ENCODE results near the gene MEGF11. TPM values are rescaled to one million over a fixed set of nuclear protein-coding genes. Genes with fewer than 3 reads are reported as not detected.

The MEGF11 gene
- total RNA-seq, 1 donor from 2014 or later: not detected

DNA sequence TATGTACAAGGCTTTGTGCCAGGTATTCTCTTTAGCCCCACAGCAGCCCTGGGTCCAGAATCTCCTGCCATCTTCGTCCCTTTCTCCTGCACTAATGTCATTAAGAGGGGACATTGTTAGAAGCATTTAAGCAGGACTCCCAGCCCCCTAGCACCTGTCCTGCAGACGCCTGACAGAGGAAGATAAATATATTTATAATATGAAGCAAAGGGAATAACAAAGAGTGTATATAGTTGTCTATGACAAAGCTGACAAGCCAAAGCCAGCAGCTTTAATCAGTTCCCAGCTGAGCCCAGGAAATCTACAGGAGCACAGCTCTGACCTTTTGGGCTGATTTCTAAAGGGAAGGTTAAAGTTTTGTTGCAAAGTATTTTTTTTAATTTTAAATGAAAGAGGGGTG, 96.0 kb downstream of the MEGF11 start:
- DNase-seq (ENCODE audit: low read depth): no peak
- Histone ChIP-seq H3K36me3 (ENCODE audit: control insufficient read depth, insufficient read depth, low read length) (no peaks in the 10 kb centered on the region), H3K4me3 (ENCODE audit: low read depth, low read length) (no peak overlapping the region), H3K27me3 (ENCODE audit: control insufficient read depth, insufficient read depth, low read length) (no peaks in the 10 kb centered on the region)
- no peak for TF ChIP-seq CTCF (IDR thresholded peaks at IDR 0.05; ENCODE audit: insufficient read depth, low read length, severe bottlenecking)
- FAIRE-seq: no peak

GRCh38 chr15:66156310-66156975, 97.1 kb downstream of the MEGF11 start:
- no peak for DNase-seq (ENCODE audit: low read depth)
- no peaks in the 10 kb centered on the region for H3K36me3 ChIP-seq (ENCODE audit: control insufficient read depth, insufficient read depth, low read length)
- H3K4me3 ChIP-seq (ENCODE audit: low read depth, low read length): no peak overlapping the region
- no peak for FAIRE-seq
- peaks cover under 1% of the 10 kb centered on the region for H3K27me3 ChIP-seq (ENCODE audit: control insufficient read depth, insufficient read depth, low read length)
- TF ChIP-seq CTCF (IDR thresholded peaks at IDR 0.05; ENCODE audit: insufficient read depth, low read length, severe bottlenecking): no peak

DNA sequence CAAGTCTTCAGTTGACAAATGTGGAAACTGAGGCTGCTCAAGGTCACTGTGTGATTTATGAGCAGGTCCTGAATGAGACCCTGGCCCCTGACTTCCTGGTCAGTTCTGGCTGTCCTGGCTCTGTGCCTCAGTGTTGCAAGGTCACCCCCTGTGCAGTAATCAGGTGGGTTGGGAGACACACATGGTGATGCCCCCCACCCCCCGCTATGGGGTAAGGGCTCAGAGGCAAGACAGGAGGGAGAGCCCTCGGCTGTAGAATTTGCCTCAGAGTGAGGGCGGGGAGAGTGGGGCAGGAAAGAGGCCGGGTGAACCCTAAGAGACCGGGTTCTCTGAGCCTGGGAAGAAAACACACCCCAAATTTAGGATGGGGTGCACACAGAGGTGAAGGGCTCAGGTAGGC, 98.5 kb downstream of the MEGF11 start:
- TF ChIP-seq CTCF (IDR thresholded peaks at IDR 0.05; ENCODE audit: insufficient read depth, low read length, severe bottlenecking): no peak
- no peak overlapping the region for H3K4me3 ChIP-seq (ENCODE audit: low read depth, low read length)
- FAIRE-seq: no peak
- H3K27me3 ChIP-seq (ENCODE audit: control insufficient read depth, insufficient read depth, low read length): peaks cover 3% of the 10 kb centered on the region
- DNase-seq (ENCODE audit: low read depth): no peak
- no peaks in the 10 kb centered on the region for H3K36me3 ChIP-seq (ENCODE audit: control insufficient read depth, insufficient read depth, low read length)

DNA sequence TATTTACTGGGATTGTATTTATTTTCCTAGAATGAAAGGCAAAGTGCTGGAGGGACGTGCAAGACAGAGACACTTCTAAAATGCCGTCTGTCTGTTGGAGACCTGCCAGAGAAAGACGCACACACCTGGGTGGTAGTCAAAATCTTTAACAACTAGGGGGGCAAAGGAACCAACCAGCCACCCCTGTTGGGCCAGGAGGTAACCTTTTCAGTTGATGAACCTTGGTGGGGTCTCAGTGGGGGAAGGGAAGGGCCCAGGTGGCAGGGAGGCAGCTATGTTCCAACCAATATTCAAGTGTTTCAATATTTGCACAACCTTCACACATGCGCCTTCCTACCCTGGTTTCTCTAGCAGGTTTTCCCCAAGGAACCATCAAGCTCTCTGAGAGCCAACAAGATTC, 99.0 kb downstream of the MEGF11 start:
- no peak overlapping the region for H3K4me3 ChIP-seq (ENCODE audit: low read depth, low read length)
- H3K36me3 ChIP-seq (ENCODE audit: control insufficient read depth, insufficient read depth, low read length): no peaks in the 10 kb centered on the region
- FAIRE-seq: peak; percentile 55
- DNase-seq (ENCODE audit: low read depth): no peak
- peaks cover 3% of the 10 kb centered on the region for H3K27me3 ChIP-seq (ENCODE audit: control insufficient read depth, insufficient read depth, low read length)
- TF ChIP-seq CTCF (IDR thresholded peaks at IDR 0.05; ENCODE audit: insufficient read depth, low read length, severe bottlenecking): no peak

DNA sequence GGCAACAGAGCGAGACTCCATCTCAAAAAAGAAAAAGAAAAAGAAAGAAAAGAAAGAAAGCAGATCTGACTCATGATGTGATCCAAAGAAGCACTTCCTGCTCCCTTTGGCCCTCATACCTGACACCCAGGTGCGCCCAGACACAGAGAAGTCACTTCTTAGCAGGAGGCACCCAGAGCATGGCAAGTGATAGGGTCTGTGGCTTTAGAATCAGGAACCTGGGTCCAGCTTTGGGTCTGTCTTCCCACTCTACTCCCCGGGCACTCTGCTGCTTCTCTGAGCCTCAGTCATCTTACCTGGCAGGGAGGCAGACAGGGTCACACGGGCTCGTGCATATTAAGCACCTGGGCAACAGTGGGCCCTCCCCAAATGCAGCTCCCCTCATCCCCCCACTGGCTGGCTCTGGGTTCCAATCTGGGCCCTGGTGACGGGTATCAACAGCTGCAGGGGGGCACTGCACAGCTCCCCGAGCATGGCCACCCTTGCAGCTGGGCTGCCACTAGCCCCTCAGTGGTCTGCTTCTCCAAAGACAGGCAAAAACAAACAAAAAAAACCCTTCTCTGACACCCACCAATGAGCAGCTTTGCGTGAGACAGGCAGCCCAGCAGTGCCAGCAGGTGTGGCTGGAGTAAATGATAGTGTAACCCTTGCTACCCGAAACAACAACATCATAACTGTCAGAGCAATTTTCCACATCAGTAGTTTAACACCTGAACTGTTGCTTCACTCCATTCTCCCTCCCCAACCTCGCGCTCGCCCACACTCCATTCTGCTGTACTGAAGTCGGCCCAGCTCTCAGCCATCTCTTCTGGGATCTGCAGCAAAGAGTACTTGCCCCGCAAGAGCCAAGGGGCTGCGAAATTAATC, 99.8 kb downstream of the MEGF11 start:
- no peak overlapping the region for H3K4me3 ChIP-seq (ENCODE audit: low read depth, low read length)
- no peaks in the 10 kb centered on the region for H3K36me3 ChIP-seq (ENCODE audit: control insufficient read depth, insufficient read depth, low read length)
- no peak for DNase-seq (ENCODE audit: low read depth)
- H3K27me3 ChIP-seq (ENCODE audit: control insufficient read depth, insufficient read depth, low read length): peaks cover 3% of the 10 kb centered on the region
- no peak for FAIRE-seq
- TF ChIP-seq CTCF (IDR thresholded peaks at IDR 0.05; ENCODE audit: insufficient read depth, low read length, severe bottlenecking): no peak
